Mesenchymal stem cell (in vitro differentiated cells and primary cell): ENCODE data around the gene OR13C2.
"Not testable (repeated sequence)": the region's sequence is repeated elsewhere in the genome, so short reads cannot be mapped to it uniquely, and the experiment has no call there.

Source experiments
- DNase-seq: peaks from one replicate; pipeline ENCODE4 v3.0.0-alpha.2; 2013
- H2AFZ ChIP-seq: one replicate; pipeline ENCODE4 v1.6.1; 2013; ENCODE audit warnings: low read depth, mild to moderate bottlenecking, control low read depth, inconsistent platforms, low read length, moderate library complexity
- H2AK5ac ChIP-seq: 2 replicates; pipeline ENCODE4 v1.6.1; 2013; ENCODE audit warnings: low read length, moderate library complexity, mild to moderate bottlenecking, inconsistent platforms; ENCODE audit not compliant: severe bottlenecking
- H2BK120ac ChIP-seq: one replicate; pipeline ENCODE4 v1.6.1; 2013; ENCODE audit warnings: low read depth, mild to moderate bottlenecking, inconsistent platforms, low read length, moderate library complexity
- H2BK12ac ChIP-seq, 2 experiments: one replicate each; pipeline ENCODE4 v1.6.1; 2013; ENCODE audit warnings: inconsistent platforms in 2 of 2, low read length in 2 of 2, mild to moderate bottlenecking in 2 of 2, moderate library complexity in 2 of 2, control low read depth in 1 of 2
- H2BK15ac ChIP-seq: one replicate; pipeline ENCODE4 v1.6.1; 2013; ENCODE audit warnings: mild to moderate bottlenecking, low read depth, inconsistent platforms; ENCODE audit not compliant: poor library complexity, severe bottlenecking
- H2BK5ac ChIP-seq: 2 replicates; pipeline ENCODE4 v1.6.1; 2013; ENCODE audit warnings: low read depth, mild to moderate bottlenecking, low read length, control low read depth, inconsistent platforms; ENCODE audit not compliant: poor library complexity, severe bottlenecking
- H3K14ac ChIP-seq, 2 experiments: one replicate each; pipeline ENCODE4 v1.6.1; 2013; ENCODE audit warnings: inconsistent platforms in 2 of 2, low read length in 2 of 2, control low read depth in 1 of 2, mild to moderate bottlenecking in 1 of 2, moderate library complexity in 1 of 2
- H3K18ac ChIP-seq, 2 experiments: one replicate each; pipeline ENCODE4 v1.6.1; 2013; ENCODE audit warnings: inconsistent platforms in 2 of 2, low read length in 2 of 2, control low read depth in 1 of 2, low read depth in 1 of 2, mild to moderate bottlenecking in 1 of 2
- H3K23ac ChIP-seq, 2 experiments: one replicate each; pipeline ENCODE4 v1.6.1; 2013; ENCODE audit warnings: inconsistent platforms in 2 of 2, low read length in 2 of 2, mild to moderate bottlenecking in 2 of 2, moderate library complexity in 2 of 2, control low read depth in 1 of 2
- H3K27ac ChIP-seq: 2 replicates; pipeline ENCODE4 v1.5.1; 2013; ENCODE audit warnings: mild to moderate bottlenecking, moderate library complexity, low read length, control low read depth, inconsistent platforms; ENCODE audit not compliant: poor library complexity, severe bottlenecking
- H3K27me3 ChIP-seq, 2 experiments: 2 replicates each; pipeline versions ENCODE4 v1.6.1 to v1.7.0; 2013; ENCODE audit warnings: low read length in 2 of 2, mild to moderate bottlenecking in 2 of 2, moderate library complexity in 2 of 2, control low read depth in 1 of 2, inconsistent platforms in 1 of 2; ENCODE audit not compliant: control insufficient read depth in 1 of 2, insufficient read depth in 1 of 2
- H3K36me3 ChIP-seq, 2 experiments: 2 replicates each; pipeline versions ENCODE4 v1.6.1 to v1.7.0; 2013; ENCODE audit warnings: low read length in 2 of 2, control low read depth in 1 of 2, inconsistent platforms in 1 of 2, low read depth in 1 of 2, mild to moderate bottlenecking in 1 of 2; ENCODE audit not compliant: insufficient read depth in 2 of 2, control insufficient read depth in 1 of 2
- H3K4ac ChIP-seq, 2 experiments: one replicate each; pipeline ENCODE4 v1.6.1; 2013; ENCODE audit warnings: inconsistent platforms in 2 of 2, low read length in 2 of 2, mild to moderate bottlenecking in 2 of 2, moderate library complexity in 2 of 2, control low read depth in 1 of 2, low read depth in 1 of 2
- H3K4me1 ChIP-seq: 2 replicates; pipeline ENCODE4 v1.6.1; 2013; ENCODE audit warnings: low read depth, low read length, control low read depth; ENCODE audit not compliant: control insufficient read depth, insufficient read depth
- H3K4me2 ChIP-seq: 2 replicates; pipeline ENCODE4 v1.6.1; 2013; ENCODE audit warnings: low read length, mild to moderate bottlenecking, inconsistent platforms; ENCODE audit not compliant: poor library complexity, severe bottlenecking
- H3K4me3 ChIP-seq, 2 experiments: 2 replicates each; pipeline versions ENCODE4 v1.5.1 to v1.7.0; 2013; ENCODE audit warnings: low read length in 2 of 2, mild to moderate bottlenecking in 2 of 2, control low read depth in 1 of 2, low read depth in 1 of 2; ENCODE audit not compliant: insufficient read depth in 1 of 2
- H3K79me1 ChIP-seq: replicated peaks from 2 replicates; pipeline ENCODE4 v1.6.1; 2013; ENCODE audit warnings: mild to moderate bottlenecking, control low read depth, low read length, inconsistent platforms; ENCODE audit not compliant: poor library complexity, severe bottlenecking
- H3K9ac ChIP-seq: 2 replicates; pipeline ENCODE4 v1.7.0; 2013; ENCODE audit warnings: mild to moderate bottlenecking, low read length, moderate library complexity
- H3K9me3 ChIP-seq: 2 replicates; pipeline ENCODE4 v1.7.0; 2013; ENCODE audit warnings: mild to moderate bottlenecking, low read length; ENCODE audit not compliant: control insufficient read depth
- H4K8ac ChIP-seq: one replicate; pipeline ENCODE4 v1.6.1; 2013; ENCODE audit warnings: inconsistent platforms, mild to moderate bottlenecking, low read length, moderate library complexity
- H4K91ac ChIP-seq: one replicate; pipeline ENCODE4 v1.6.1; 2013; ENCODE audit warnings: mild to moderate bottlenecking, low read length, inconsistent platforms
- WGBS: methylation state at CpG from one replicate; pipeline ENCODE4 v1.1.7; 2013; ENCODE audit warnings: mixed read lengths; 5-methylcytosine and 5-hydroxymethylcytosine counted together

The OR13C2 gene

GRCh38 chr9:104606152-104606551 is 725 bp upstream of the OR13C2 start:
- Histone ChIP-seq H2BK5ac (no peak overlapping the region), H3K14ac (no peak overlapping the region), H3K4ac (no peak overlapping the region), H3K9me3 (no peaks in the 10 kb centered on the region), H3K18ac (no peak overlapping the region), H2AFZ (no peak overlapping the region), H2BK120ac (no peak overlapping the region), H4K91ac (no peak overlapping the region), H3K27ac (no peak overlapping the region), H3K4me1 (no peaks in the 10 kb centered on the region), H2BK12ac (no peak overlapping the region), H2BK15ac (no peak overlapping the region), H2AK5ac (no peak overlapping the region), H3K36me3 (no peaks in the 10 kb centered on the region), H3K27me3 (no peaks in the 10 kb centered on the region), H3K4me3 (no peak overlapping the region), H3K23ac (no peak overlapping the region), H3K9ac (no peak overlapping the region), H4K8ac (no peak overlapping the region), H3K4me2 (no peak overlapping the region), H3K79me1 (no peaks in the 10 kb centered on the region)
- no peak for DNase-seq
- WGBS, result 90% methylated on average over 2 of the region's 2 CpGs

GRCh38 chr9:104604801-104605200 is 626 bp downstream of the OR13C2 start:
- Histone ChIP-seq H3K36me3 (no peaks in the 10 kb centered on the region), H3K27ac (no peak overlapping the region), H3K18ac (no peak overlapping the region), H3K27me3 (no peaks in the 10 kb centered on the region), H3K9ac (no peak overlapping the region), H2AK5ac (no peak overlapping the region), H3K4ac (no peak overlapping the region), H3K9me3 (no peaks in the 10 kb centered on the region), H4K8ac (no peak overlapping the region), H3K4me3 (no peak overlapping the region), H2BK5ac (no peak overlapping the region), H2BK120ac (no peak overlapping the region), H3K79me1 (no peaks in the 10 kb centered on the region), H2AFZ (no peak overlapping the region), H3K14ac (no peak overlapping the region), H4K91ac (no peak overlapping the region), H2BK15ac (no peak overlapping the region), H3K23ac (no peak overlapping the region), H2BK12ac (no peak overlapping the region), H3K4me2 (no peak overlapping the region), H3K4me1 (no peaks in the 10 kb centered on the region)
- DNase-seq, result no peak
- 60% methylated on average over 3 of the region's 3 CpGs for WGBS

GRCh38 chr9:104599313-104599712 is 6.1 kb downstream of the OR13C2 start, which contains the start of gene OR13C5:
Gene OR13C5, minus strand, starts transcription at chr9:104599413. Its CDS starts 0 bp downstream, at chr9:104599413.
- not testable (repeated sequence) for H3K9ac ChIP-seq, H2BK5ac ChIP-seq, H3K4me3 ChIP-seq, H2AK5ac ChIP-seq, H3K23ac ChIP-seq, H3K14ac ChIP-seq, H3K9me3 ChIP-seq, H3K4me1 ChIP-seq, H4K91ac ChIP-seq, H2BK120ac ChIP-seq, H2BK12ac ChIP-seq, H3K79me1 ChIP-seq, H3K36me3 ChIP-seq, H2AFZ ChIP-seq, H3K4ac ChIP-seq, H3K4me2 ChIP-seq, H3K18ac ChIP-seq, H2BK15ac ChIP-seq, H3K27me3 ChIP-seq, DNase-seq, H3K27ac ChIP-seq, H4K8ac ChIP-seq

DNA sequence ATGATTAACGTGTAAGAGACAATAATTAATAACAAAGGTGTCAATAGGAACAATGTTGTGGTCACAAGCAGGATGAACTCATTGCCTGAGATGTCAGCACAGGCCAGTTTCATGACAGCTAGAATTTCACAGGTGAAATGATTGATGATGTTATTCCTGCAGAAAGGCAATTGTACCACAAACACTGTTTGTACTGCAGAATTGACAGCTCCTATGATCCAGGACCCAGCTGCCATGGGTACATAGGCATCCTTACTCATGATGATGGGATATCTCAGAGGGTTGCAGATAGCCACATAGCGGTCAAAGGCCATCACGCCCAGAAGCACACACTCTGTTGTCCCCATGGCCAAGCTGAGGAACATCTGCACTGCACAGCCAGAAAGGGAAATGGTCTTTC is 6.7 kb downstream of the OR13C2 start:
- H3K9ac ChIP-seq, H4K91ac ChIP-seq, H2BK5ac ChIP-seq, H3K9me3 ChIP-seq, H2BK120ac ChIP-seq, H2AFZ ChIP-seq, H3K79me1 ChIP-seq, H3K14ac ChIP-seq, H3K4ac ChIP-seq, H3K4me1 ChIP-seq, H3K18ac ChIP-seq, DNase-seq, H3K27ac ChIP-seq, H3K27me3 ChIP-seq, H2BK12ac ChIP-seq, H2BK15ac ChIP-seq, H3K4me2 ChIP-seq, H3K4me3 ChIP-seq, H3K36me3 ChIP-seq, H3K23ac ChIP-seq, H2AK5ac ChIP-seq, H4K8ac ChIP-seq: not testable (repeated sequence)
- 56% methylated on average over 1 of the region's 3 CpGs for WGBS
